Panc1 (cell line): ENCODE data around the gene PHLDB1. TPM values are rescaled to one million over a fixed set of nuclear protein-coding genes. Genes with fewer than 3 reads are reported as not detected.

Experiments
- ATAC-seq: fragments of 200-7000 bp; cut with Tn5 transposase; 2 replicates; pipeline ENCODE4 v1.9.1; 2020; ENCODE audit warnings: mild to moderate bottlenecking, moderate library complexity
- Bru-seq: library from RNA; stranded (reverse); fragments of 400-500 nt; gene quantifications from one replicate; lab custom pipeline; 2021; lab: Mats Ljungman, UMichigan
- BruChase-seq, 2 experiments: library from RNA; stranded (reverse); fragments of 400-500 nt; gene quantifications; one replicate each; lab custom pipeline; 2021; lab: Mats Ljungman, UMichigan
- BruUV-seq: library from RNA; stranded (reverse); fragments of 400-500 nt; replicated peaks from 2 replicates; lab custom pipeline; 2021; lab: Mats Ljungman, UMichigan
- CTCF ChIA-PET: fragments of 300-600 bp; sonication (Branson Sonifier 250); formaldehyde crosslinking; loops from one replicate; lab custom pipeline; 2022; ENCODE audit warnings: antibody characterized with exemption; lab: Charles Lee
- POLR2A ChIA-PET: fragments of 300-600 bp; sonication (Branson Sonifier 250); formaldehyde crosslinking; loops from one replicate; lab custom pipeline; 2022; ENCODE audit warnings: antibody characterized with exemption; lab: Charles Lee
- DNase-seq: peaks from one replicate; pipeline ENCODE4 v3.0.0-alpha.2; 2010; ENCODE audit warnings: low read depth, low spot score
- H3K27ac ChIP-seq: 2 replicates; pipeline ENCODE4 v1.5.1; 2011; ENCODE audit warnings: mild to moderate bottlenecking, low read length, inconsistent platforms
- H3K27me3 ChIP-seq: fragments of 200-500 bp; sonication (Bioruptor generic); 2 replicates; pipeline ENCODE4 v1.6.0; 2014; ENCODE audit warnings: low read length, inconsistent platforms; ENCODE audit not compliant: control insufficient read depth, insufficient read depth
- H3K36me3 ChIP-seq: fragments of 200-500 bp; sonication (Bioruptor generic); 2 replicates; pipeline ENCODE4 v1.5.1; 2014; ENCODE audit warnings: inconsistent platforms, mild to moderate bottlenecking, low read length, moderate library complexity; ENCODE audit not compliant: control insufficient read depth, insufficient read depth
- H3K4me1 ChIP-seq: 2 replicates; pipeline ENCODE4 v1.5.1; 2011; ENCODE audit warnings: inconsistent platforms, mild to moderate bottlenecking, low read length, moderate library complexity; ENCODE audit not compliant: control insufficient read depth, insufficient read depth
- H3K4me3 ChIP-seq, 2 experiments: 2 replicates each; pipeline ENCODE4 v1.5.1; 2011 to 2012; ENCODE audit warnings: low read depth in 2 of 2, low read length in 2 of 2, mild to moderate bottlenecking in 2 of 2, inconsistent platforms in 1 of 2, moderate library complexity in 1 of 2
- H3K9me3 ChIP-seq: fragments of 200-500 bp; sonication (Bioruptor generic); 2 replicates; pipeline ENCODE4 v1.5.1; 2014; ENCODE audit warnings: low read depth, mild to moderate bottlenecking, inconsistent platforms, low read length, moderate library complexity; ENCODE audit not compliant: control insufficient read depth, insufficient read depth
- POLR2AphosphoS5 ChIP-seq: IDR thresholded peaks from 2 replicates; pipeline ENCODE4 v1.6.1; 2012; ENCODE audit warnings: mild to moderate bottlenecking, low read depth, low read length, moderate library complexity
- SIN3A ChIP-seq: IDR thresholded peaks from 2 replicates; pipeline ENCODE4 v1.6.1; 2012; ENCODE audit warnings: low read depth, mild to moderate bottlenecking, low read length, moderate library complexity, borderline replicate concordance; ENCODE audit not compliant: insufficient read depth
- TCF7L2 ChIP-seq: IDR thresholded peaks from 2 replicates; pipeline ENCODE4 v1.6.1; 2011; ENCODE audit warnings: mild to moderate bottlenecking, low read depth, low read length, inconsistent platforms
- in situ Hi-C: cut with HindIII; loops from 2 replicates; pipeline ENCODE4 v1.10.0; 2016; ENCODE audit warnings: low sequenced_read_pairs, low pct_unique_long_range_greater_than_20kb
- intact Hi-C: fragments of 100-400 bp; cut with micrococcal nuclease; formaldehyde crosslinking; loops from one replicate; pipeline ENCODE4 v1.10.0; 2022; ENCODE audit not compliant: unreplicated experiment
- long read RNA-seq: library from polyadenylated mRNA; unstranded; transcript quantifications from one replicate; pipeline ENCODE4 v2.0.0, GENCODE V29; 2021; ENCODE audit not compliant: unreplicated experiment
- polyA plus RNA-seq: library from polyadenylated mRNA; unstranded; fragments of >200 nt; gene quantifications from one replicate; pipeline ENCODE4 v1.2.1, GENCODE V29; 2012; ENCODE audit warnings: missing spikeins; ENCODE audit not compliant: insufficient read length
- total RNA-seq: library from RNA; stranded (reverse); gene quantifications from one replicate; pipeline ENCODE4 v1.2.1, GENCODE V29; 2021; ENCODE audit not compliant: unreplicated experiment
- TF ChIP-seq, protein P1 (sequence below): fragments of 450-650 bp; IDR thresholded peaks from 2 replicates; pipeline ENCODE4 v1.5.1; 2017; ENCODE audit warnings: mild to moderate bottlenecking
- TF ChIP-seq, protein P2 (sequence below), 2 experiments: IDR thresholded peaks; 2 replicates each; pipeline ENCODE4 v1.6.1; 2011 to 2012; ENCODE audit warnings: low read depth in 2 of 2, control low read depth in 1 of 2, low read length in 1 of 2, mild to moderate bottlenecking in 1 of 2, moderate library complexity in 1 of 2; ENCODE audit not compliant: insufficient read depth in 1 of 2

The PHLDB1 gene
- total RNA-seq, result 97.7 TPM
- polyA plus RNA-seq, result 93.5 TPM
- percentile 75 among the genes with signal in this experiment for Bru-seq, nascent RNA
- BruChase-seq, experiment 1, labeled RNA remaining after a 2-hour chase, result percentile 82 among the genes with signal in this experiment
- BruChase-seq, experiment 2, labeled RNA remaining after a 6-hour chase, result percentile 81 among the genes with signal in this experiment
- long read RNA-seq, full-length matches to known transcripts, result 4 of 109 reads
- long read RNA-seq, partial matches to known transcripts, result 70 of 109 reads
- long read RNA-seq, other reads (novel, unspliced or antisense), result 35 of 109 reads

DNA sequence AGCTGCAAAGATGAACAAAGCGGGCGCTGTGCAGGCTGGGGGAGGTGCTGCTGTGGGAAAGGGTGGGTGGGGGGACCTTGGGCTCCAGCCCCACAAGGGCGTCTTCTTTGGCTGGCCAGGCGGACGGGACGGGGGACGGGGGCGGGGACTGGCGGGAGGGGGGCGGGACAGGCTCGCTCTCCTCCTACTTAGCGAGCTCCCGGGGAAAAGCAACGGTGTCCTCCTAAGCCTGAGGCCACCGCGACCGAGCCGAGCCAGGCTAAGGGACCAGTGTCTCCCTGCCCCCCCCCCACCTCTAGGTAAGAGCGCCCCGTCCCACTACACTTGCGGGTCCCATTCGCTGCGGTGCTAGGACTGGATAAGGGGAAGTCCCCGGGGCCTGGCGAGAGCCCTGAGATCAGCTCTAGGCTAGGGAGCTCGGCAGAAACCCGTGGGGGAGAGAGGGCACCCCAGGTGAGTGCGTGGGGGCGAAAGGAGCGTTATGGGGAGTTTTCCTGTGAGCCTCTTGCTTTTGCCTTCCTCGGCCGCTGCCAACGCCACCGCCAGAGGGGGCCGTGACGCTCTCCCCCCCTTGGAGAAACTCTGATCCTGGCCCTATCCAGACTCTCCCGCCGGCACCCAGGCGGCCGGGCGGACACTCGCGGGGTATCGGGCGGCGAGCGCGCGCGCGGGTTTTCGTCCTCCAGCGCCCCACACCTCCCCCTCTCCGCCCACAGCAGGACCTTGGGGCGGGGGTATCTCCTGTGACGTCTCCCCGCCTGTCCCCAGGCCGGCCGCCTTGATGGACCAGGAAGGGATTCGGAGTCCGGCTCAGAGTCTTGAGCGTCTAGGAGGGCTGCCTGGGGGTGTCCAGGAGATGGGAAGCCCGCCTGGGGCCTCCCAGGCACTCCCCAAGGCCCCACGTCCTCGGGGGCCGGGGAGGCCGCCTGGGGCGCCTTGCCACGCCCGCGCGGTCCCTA, at the start of gene PHLDB1:
PHLDB1 (plus strand) TSS at position 215 of the 959 bp plus-strand sequence. CDS start 6,222 bp downstream, outside the sequence.
- no peak; the same call in 1 of the 2 replicates for TF ChIP-seq POLR2AphosphoS5
- 0 out of 2 replicates have a peak, but pooled peaks have one; percentile 80 for TF ChIP-seq SIN3A
- TF ChIP-seq TCF7L2, result no peak
- TF ChIP-seq, protein P1, sequence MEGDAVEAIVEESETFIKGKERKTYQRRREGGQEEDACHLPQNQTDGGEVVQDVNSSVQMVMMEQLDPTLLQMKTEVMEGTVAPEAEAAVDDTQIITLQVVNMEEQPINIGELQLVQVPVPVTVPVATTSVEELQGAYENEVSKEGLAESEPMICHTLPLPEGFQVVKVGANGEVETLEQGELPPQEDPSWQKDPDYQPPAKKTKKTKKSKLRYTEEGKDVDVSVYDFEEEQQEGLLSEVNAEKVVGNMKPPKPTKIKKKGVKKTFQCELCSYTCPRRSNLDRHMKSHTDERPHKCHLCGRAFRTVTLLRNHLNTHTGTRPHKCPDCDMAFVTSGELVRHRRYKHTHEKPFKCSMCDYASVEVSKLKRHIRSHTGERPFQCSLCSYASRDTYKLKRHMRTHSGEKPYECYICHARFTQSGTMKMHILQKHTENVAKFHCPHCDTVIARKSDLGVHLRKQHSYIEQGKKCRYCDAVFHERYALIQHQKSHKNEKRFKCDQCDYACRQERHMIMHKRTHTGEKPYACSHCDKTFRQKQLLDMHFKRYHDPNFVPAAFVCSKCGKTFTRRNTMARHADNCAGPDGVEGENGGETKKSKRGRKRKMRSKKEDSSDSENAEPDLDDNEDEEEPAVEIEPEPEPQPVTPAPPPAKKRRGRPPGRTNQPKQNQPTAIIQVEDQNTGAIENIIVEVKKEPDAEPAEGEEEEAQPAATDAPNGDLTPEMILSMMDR, result peak; percentile 91
- TF ChIP-seq, protein P2, sequence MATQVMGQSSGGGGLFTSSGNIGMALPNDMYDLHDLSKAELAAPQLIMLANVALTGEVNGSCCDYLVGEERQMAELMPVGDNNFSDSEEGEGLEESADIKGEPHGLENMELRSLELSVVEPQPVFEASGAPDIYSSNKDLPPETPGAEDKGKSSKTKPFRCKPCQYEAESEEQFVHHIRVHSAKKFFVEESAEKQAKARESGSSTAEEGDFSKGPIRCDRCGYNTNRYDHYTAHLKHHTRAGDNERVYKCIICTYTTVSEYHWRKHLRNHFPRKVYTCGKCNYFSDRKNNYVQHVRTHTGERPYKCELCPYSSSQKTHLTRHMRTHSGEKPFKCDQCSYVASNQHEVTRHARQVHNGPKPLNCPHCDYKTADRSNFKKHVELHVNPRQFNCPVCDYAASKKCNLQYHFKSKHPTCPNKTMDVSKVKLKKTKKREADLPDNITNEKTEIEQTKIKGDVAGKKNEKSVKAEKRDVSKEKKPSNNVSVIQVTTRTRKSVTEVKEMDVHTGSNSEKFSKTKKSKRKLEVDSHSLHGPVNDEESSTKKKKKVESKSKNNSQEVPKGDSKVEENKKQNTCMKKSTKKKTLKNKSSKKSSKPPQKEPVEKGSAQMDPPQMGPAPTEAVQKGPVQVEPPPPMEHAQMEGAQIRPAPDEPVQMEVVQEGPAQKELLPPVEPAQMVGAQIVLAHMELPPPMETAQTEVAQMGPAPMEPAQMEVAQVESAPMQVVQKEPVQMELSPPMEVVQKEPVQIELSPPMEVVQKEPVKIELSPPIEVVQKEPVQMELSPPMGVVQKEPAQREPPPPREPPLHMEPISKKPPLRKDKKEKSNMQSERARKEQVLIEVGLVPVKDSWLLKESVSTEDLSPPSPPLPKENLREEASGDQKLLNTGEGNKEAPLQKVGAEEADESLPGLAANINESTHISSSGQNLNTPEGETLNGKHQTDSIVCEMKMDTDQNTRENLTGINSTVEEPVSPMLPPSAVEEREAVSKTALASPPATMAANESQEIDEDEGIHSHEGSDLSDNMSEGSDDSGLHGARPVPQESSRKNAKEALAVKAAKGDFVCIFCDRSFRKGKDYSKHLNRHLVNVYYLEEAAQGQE (IDR thresholded peaks at IDR 0.05; ENCODE audit: insufficient read depth in 1 of 2, low read depth in 2 of 2, low read length in 1 of 2), result no peak
- no peaks in the 10 kb centered on the region for H3K27me3 ChIP-seq
- peaks cover 10% of the 10 kb centered on the region; the same call in 1 of the 2 replicates for H3K4me1 ChIP-seq
- no peaks in the 10 kb centered on the region for H3K36me3 ChIP-seq
- intact Hi-C loops (no loop called here), in situ Hi-C loops (no loop called here)
- ATAC-seq, result peak; percentile 71
- BruUV-seq, result no TSS peak
- CTCF ChIA-PET, result interaction anchor here (0.5 to 2.2 kb wide), 6 partner anchors 13 to 59 kb away, joined by 4 to 14 read pairs (median 5); no protein-coding TSS in a partner anchor
- peak within 1 kb of the TSS; percentile 69 to 83 for H3K4me3 ChIP-seq
- POLR2A ChIA-PET, result no interaction called here
- peak within 1 kb of the TSS; percentile 80 for H3K27ac ChIP-seq
- DNase-seq, result no peak
- no peaks in the 10 kb centered on the region for H3K9me3 ChIP-seq

DNA sequence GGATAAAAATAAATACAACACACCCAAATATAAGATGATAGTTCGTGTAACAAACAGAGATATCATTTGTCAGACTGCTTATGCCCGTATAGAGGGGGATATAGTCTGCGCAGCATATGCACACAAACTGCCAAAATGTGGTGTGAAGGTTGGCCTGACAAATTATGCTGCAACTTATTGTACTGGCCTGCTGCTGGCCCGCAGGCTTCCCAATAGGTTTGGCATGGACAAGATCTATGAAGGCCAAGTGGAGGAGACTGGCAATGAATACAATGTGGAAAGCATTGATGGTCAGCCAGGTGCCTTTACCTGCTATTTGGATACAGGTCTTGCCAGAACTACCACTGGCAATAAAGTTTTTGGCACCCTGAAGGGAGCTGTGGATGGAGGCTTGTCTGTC, 46.6 kb upstream of the PHLDB1 start:
- CTCF ChIA-PET, result no interaction called here
- POLR2A ChIA-PET, result no interaction called here
- Histone ChIP-seq H3K27ac (no peak overlapping the region), H3K4me3 (no peak overlapping the region), H3K9me3 (no peaks in the 10 kb centered on the region), H3K27me3 (no peaks in the 10 kb centered on the region), H3K36me3 (no peaks in the 10 kb centered on the region; the same call in 1 of the 2 replicates), H3K4me1 (peaks cover 4% of the 10 kb centered on the region)
- TF ChIP-seq POLR2AphosphoS5 (no peak), SIN3A (no peak), TCF7L2 (no peak)
- TF ChIP-seq, protein P2 (IDR thresholded peaks at IDR 0.05; ENCODE audit: insufficient read depth in 1 of 2, low read depth in 2 of 2, low read length in 1 of 2), result no peak
- TF ChIP-seq, protein P1, result no peak
- intact Hi-C loops, result no loop called here
- DNase-seq, result no peak
- BruUV-seq, result no TSS peak
- in situ Hi-C loops, result no loop called here
- ATAC-seq, result no peak
